HEK293T (cell line): Measurements from ENCODE around the gene DBP.

Experiments
- ELF4 ChIP-seq: fragments of 450-650 bp; IDR thresholded peaks from 2 replicates; pipeline ENCODE4 v1.6.1; 2017; ENCODE audit warnings: antibody characterized with exemption
- FOXM1 ChIP-seq: fragments of 450-650 bp; IDR thresholded peaks from 2 replicates; pipeline ENCODE4 v1.6.1; 2017; ENCODE audit warnings: mild to moderate bottlenecking, borderline replicate concordance
- HDGF ChIP-seq: fragments of 450-650 bp; IDR thresholded peaks from 2 replicates; pipeline ENCODE4 v1.6.1; 2017; ENCODE audit warnings: antibody characterized with exemption, borderline replicate concordance
- L3MBTL2 ChIP-seq: fragments of 450-650 bp; conservative IDR thresholded peaks from 2 replicates; pipeline ENCODE4 v1.6.1; 2016; ENCODE audit warnings: mild to moderate bottlenecking
- LEF1 ChIP-seq: fragments of 450-650 bp; IDR thresholded peaks from 2 replicates; pipeline ENCODE4 v1.6.1; 2017; ENCODE audit warnings: mild to moderate bottlenecking, borderline replicate concordance
- PKNOX1 ChIP-seq: fragments of 450-650 bp; IDR thresholded peaks from 2 replicates; pipeline ENCODE4 v1.6.1; 2016
- SUZ12 ChIP-seq: fragments of 450-650 bp; IDR thresholded peaks from 2 replicates; pipeline ENCODE4 v1.6.1; 2016; ENCODE audit warnings: mild to moderate bottlenecking
- TARDBP ChIP-seq: fragments of 450-650 bp; IDR thresholded peaks from 2 replicates; pipeline ENCODE4 v1.6.1; 2016

- TF ChIP-seq TARDBP (no peak), SUZ12 (no peak), L3MBTL2 (0 out of 2 replicates have a peak, but pooled peaks have one; percentile 27), ELF4 (no peak), PKNOX1 (no peak), FOXM1 (no peak), HDGF (no peak), LEF1 (no peak)
Observed at GRCh38 chr19:48630296-48631063, 6.7 kb downstream of the DBP start.
